ENCODE results near the gene GSKIP.

- no peak for TF ChIP-seq POLR2A (IDR thresholded peaks at IDR 0.05)
- no peak for TF ChIP-seq CTCF (IDR thresholded peaks at IDR 0.05)
Observed at GRCh38 chr14:96399405-96399804, 36.1 kb downstream of the GSKIP start.
